Caco-2 (cell line): Measurements from ENCODE around the gene RAPGEF2. TPM values are rescaled to one million over a fixed set of nuclear protein-coding genes. Genes with fewer than 3 reads are reported as not detected.

Experiments used
- BruUV-seq: library from RNA; stranded (reverse); fragments of 400-500 nt; replicated peaks from 2 replicates; lab custom pipeline; 2021; lab: Mats Ljungman, UMichigan
- CTCF ChIA-PET: fragments of 300-600 bp; sonication (Branson Sonifier 250); formaldehyde crosslinking; loops from one replicate; lab custom pipeline; 2022; ENCODE audit warnings: antibody characterized with exemption; lab: Charles Lee
- POLR2A ChIA-PET: fragments of 300-600 bp; sonication (Branson Sonifier 250); formaldehyde crosslinking; loops from one replicate; lab custom pipeline; 2022; ENCODE audit warnings: antibody characterized with exemption; lab: Charles Lee
- DNase-seq, 2 experiments: peaks; one replicate each; pipeline versions ENCODE4 v3.0.0 to v3.0.0-alpha.2; 2020 to 2022
- H3K27me3 ChIP-seq: replicated peaks from 2 replicates; pipeline ENCODE4 v1.6.0; 2011; ENCODE audit warnings: low read length; ENCODE audit not compliant: control insufficient read depth, insufficient read depth
- H3K36me3 ChIP-seq: 2 replicates; pipeline ENCODE4 v1.5.1; 2011; ENCODE audit warnings: low read length; ENCODE audit not compliant: control insufficient read depth, insufficient read depth
- H3K4me1 ChIP-seq: fragments of 250-450 bp; sonication (Bioruptor Pico); 2 replicates; pipeline ENCODE4 v1.5.1; 2020; ENCODE audit warnings: mild to moderate bottlenecking
- H3K4me3 ChIP-seq: 2 replicates; pipeline ENCODE4 v1.5.1; 2011; ENCODE audit warnings: low read depth, mild to moderate bottlenecking, control low read depth, low read length
- H3K9me3 ChIP-seq: fragments of 250-450 bp; sonication (Bioruptor Pico); 2 replicates; pipeline ENCODE4 v1.5.1; 2020; ENCODE audit warnings: mild to moderate bottlenecking, moderate library complexity
- H3K27ac Mint-ChIP-seq: one replicate; pipeline ENCODE4 v1.8.0; 2022; ENCODE audit warnings: mixed read lengths; ENCODE audit not compliant: unreplicated experiment
- H3K27me3 Mint-ChIP-seq: one replicate; pipeline ENCODE4 v1.8.0; 2022; ENCODE audit warnings: mixed read lengths; ENCODE audit not compliant: insufficient read depth, unreplicated experiment
- H3K36me3 Mint-ChIP-seq: one replicate; pipeline ENCODE4 v1.8.0; 2022; ENCODE audit warnings: mild to moderate bottlenecking, mixed read lengths; ENCODE audit not compliant: insufficient read depth, unreplicated experiment
- H3K4me1 Mint-ChIP-seq: one replicate; pipeline ENCODE4 v1.8.0; 2022; ENCODE audit warnings: low read depth, mixed read lengths; ENCODE audit not compliant: unreplicated experiment
- H3K4me3 Mint-ChIP-seq: one replicate; pipeline ENCODE4 v1.8.0; 2022; ENCODE audit warnings: mild to moderate bottlenecking, moderate library complexity, mixed read lengths; ENCODE audit not compliant: unreplicated experiment
- H3K9me3 Mint-ChIP-seq: one replicate; pipeline ENCODE4 v1.8.0; 2022; ENCODE audit warnings: mixed read lengths; ENCODE audit not compliant: unreplicated experiment
- CTCF ChIP-seq, 2 experiments: fragments of 200-600 bp in 1 of 2; IDR thresholded peaks; 1 replicate in 1 of 2; 2 replicates in 1 of 2; pipeline versions ENCODE4 v1.5.1 to v1.8.0; 2011 to 2022; ENCODE audit warnings: antibody characterized with exemption in 1 of 2, control low read depth in 1 of 2, inconsistent platforms in 1 of 2, low read depth in 1 of 2, low read length in 1 of 2, mild to moderate bottlenecking in 1 of 2, moderate library complexity in 1 of 2; ENCODE audit not compliant: insufficient read depth in 1 of 2, severe bottlenecking in 1 of 2, unreplicated experiment in 1 of 2
- intact Hi-C: fragments of 100-400 bp; cut with micrococcal nuclease; formaldehyde crosslinking; loops from one replicate; pipeline ENCODE4 v1.10.0; 2022; ENCODE audit not compliant: unreplicated experiment
- total RNA-seq: library from RNA; stranded (reverse); gene quantifications from 2 replicates; pipeline ENCODE4 v1.2.3, GENCODE V29; 2022

Gene RAPGEF2
- total RNA-seq, 1 experiment from 2014 or later, result 67.6 TPM

GRCh38 chr4:159117564-159117963 is 14.7 kb downstream of the RAPGEF2 start:
- DNase-seq, result no peak
- Mint-ChIP-seq H3K36me3 (peaks cover 14% of the 10 kb centered on the region), H3K27me3 (no peaks in the 10 kb centered on the region), H3K4me3 (no peak overlapping the region), H3K27ac (no peak overlapping the region), H3K4me1 (no peaks in the 10 kb centered on the region), H3K9me3 (no peaks in the 10 kb centered on the region)
- H3K27me3 ChIP-seq, result no peaks in the 10 kb centered on the region
- no TSS peak for BruUV-seq
- intact Hi-C loops, result no loop called here
- ChIA-PET CTCF (interaction anchor here (0.6 kb wide), 1 partner anchor 15 kb away, joined by 3 read pairs; the partner anchor contains the start of gene RAPGEF2), POLR2A (no interaction called here)
- no peak for TF ChIP-seq CTCF (IDR thresholded peaks at IDR 0.05; ENCODE audit: insufficient read depth in 1 of 2, low read depth in 1 of 2, low read length in 1 of 2, severe bottlenecking in 1 of 2, unreplicated experiment in 1 of 2)
- H3K4me3 ChIP-seq, result no peak overlapping the region
- no peaks in the 10 kb centered on the region; the same call in 1 of the 2 replicates for H3K4me1 ChIP-seq
- H3K9me3 ChIP-seq, result no peaks in the 10 kb centered on the region
- H3K36me3 ChIP-seq, result no peaks in the 10 kb centered on the region

GRCh38 chr4:159117968-159118367 is 15.1 kb downstream of the RAPGEF2 start:
- ChIA-PET CTCF (interaction anchor here (0.6 kb wide), 2 partner anchors 15 to 268 kb away, joined by 3 read pairs; partner anchors contain the start of gene RAPGEF2), POLR2A (no interaction called here)
- no peak for TF ChIP-seq CTCF (IDR thresholded peaks at IDR 0.05; ENCODE audit: insufficient read depth in 1 of 2, low read depth in 1 of 2, low read length in 1 of 2, severe bottlenecking in 1 of 2, unreplicated experiment in 1 of 2)
- Mint-ChIP-seq H3K4me3 (no peak overlapping the region), H3K36me3 (peaks cover 12% of the 10 kb centered on the region), H3K9me3 (no peaks in the 10 kb centered on the region), H3K27me3 (no peaks in the 10 kb centered on the region), H3K27ac (no peak overlapping the region), H3K4me1 (no peaks in the 10 kb centered on the region)
- H3K4me3 ChIP-seq, result no peak overlapping the region
- no TSS peak for BruUV-seq
- H3K4me1 ChIP-seq, result no peaks in the 10 kb centered on the region; the same call in 1 of the 2 replicates
- H3K27me3 ChIP-seq, result no peaks in the 10 kb centered on the region
- H3K36me3 ChIP-seq, result no peaks in the 10 kb centered on the region
- no peaks in the 10 kb centered on the region for H3K9me3 ChIP-seq
- no peak for DNase-seq
- intact Hi-C loops, result no loop called here

GRCh38 chr4:159121371-159121770 is 18.5 kb downstream of the RAPGEF2 start:
- H3K27me3 ChIP-seq, result no peaks in the 10 kb centered on the region
- H3K4me3 Mint-ChIP-seq, result no peak overlapping the region
- H3K27ac Mint-ChIP-seq, result no peak overlapping the region
- POLR2A ChIA-PET, result interaction anchor here (0.6 kb wide), 1 partner anchor 263 kb away, joined by 3 read pairs; no protein-coding TSS in a partner anchor
- H3K27me3 Mint-ChIP-seq, result no peaks in the 10 kb centered on the region
- no TSS peak for BruUV-seq
- no peaks in the 10 kb centered on the region for H3K9me3 ChIP-seq
- intact Hi-C loops, result no loop called here
- H3K4me1 Mint-ChIP-seq, result no peaks in the 10 kb centered on the region
- DNase-seq, result no peak
- H3K36me3 ChIP-seq, result no peaks in the 10 kb centered on the region
- H3K36me3 Mint-ChIP-seq, result peaks cover 8% of the 10 kb centered on the region
- CTCF ChIA-PET, result no interaction called here
- no peak for TF ChIP-seq CTCF (IDR thresholded peaks at IDR 0.05; ENCODE audit: insufficient read depth in 1 of 2, low read depth in 1 of 2, low read length in 1 of 2, severe bottlenecking in 1 of 2, unreplicated experiment in 1 of 2)
- H3K4me3 ChIP-seq, result no peak overlapping the region
- no peaks in the 10 kb centered on the region for H3K9me3 Mint-ChIP-seq
- peaks cover 18% of the 10 kb centered on the region for H3K4me1 ChIP-seq
